ENCODE data around the gene POLD2.

POLD2 gene

GRCh38 chr7:44077681-44078091, 45.7 kb downstream of the POLD2 start:
- no peak for TF ChIP-seq CTCF (IDR thresholded peaks at IDR 0.05; ENCODE audit: borderline replicate concordance, control extremely low read depth, extremely low read depth, insufficient read depth, missing control alignments)
- no peak for DNase-seq (ENCODE audit: low spot score)
- in situ Hi-C loops (cut with MboI; ENCODE audit: low sequenced_read_pairs, unreplicated experiment) = no loop called here

- in situ Hi-C loops (cut with MboI; ENCODE audit: low sequenced_read_pairs, unreplicated experiment) = no loop called here
- no peak for TF ChIP-seq CTCF (IDR thresholded peaks at IDR 0.05; ENCODE audit: borderline replicate concordance, control extremely low read depth, extremely low read depth, insufficient read depth, missing control alignments)
Observed at GRCh38 chr7:44077061-44077460, 46.3 kb downstream of the POLD2 start.

GRCh38 chr7:44076101-44076895, 47.0 kb downstream of the POLD2 start:
- DNase-seq (ENCODE audit: low spot score) = no peak
- in situ Hi-C loops (cut with MboI; ENCODE audit: low sequenced_read_pairs, unreplicated experiment) = no loop called here

More at GRCh38 chr7:44077061-44077460, 46.3 kb downstream of the POLD2 start:
- DNase-seq (ENCODE audit: low spot score) = no peak

GRCh38 chr7:44075296-44076075, 47.9 kb downstream of the POLD2 start:
- in situ Hi-C loops (cut with MboI; ENCODE audit: low sequenced_read_pairs, unreplicated experiment) = no loop called here
- no peak for DNase-seq (ENCODE audit: low spot score)
- TF ChIP-seq CTCF (IDR thresholded peaks at IDR 0.05; ENCODE audit: borderline replicate concordance, control extremely low read depth, extremely low read depth, insufficient read depth, missing control alignments) = no peak

More at GRCh38 chr7:44076101-44076895, 47.0 kb downstream of the POLD2 start:
- no peak for TF ChIP-seq CTCF (IDR thresholded peaks at IDR 0.05; ENCODE audit: borderline replicate concordance, control extremely low read depth, extremely low read depth, insufficient read depth, missing control alignments)

GRCh38 chr7:44074349-44074695, 49.0 kb downstream of the POLD2 start:
- DNase-seq (ENCODE audit: low spot score) = no peak
- in situ Hi-C loops (cut with MboI; ENCODE audit: low sequenced_read_pairs, unreplicated experiment) = no loop called here
- TF ChIP-seq CTCF (IDR thresholded peaks at IDR 0.05; ENCODE audit: borderline replicate concordance, control extremely low read depth, extremely low read depth, insufficient read depth, missing control alignments) = no peak

- in situ Hi-C loops (cut with MboI; ENCODE audit: low sequenced_read_pairs, unreplicated experiment) = no loop called here
- TF ChIP-seq CTCF (IDR thresholded peaks at IDR 0.05; ENCODE audit: borderline replicate concordance, control extremely low read depth, extremely low read depth, insufficient read depth, missing control alignments) = no peak
- DNase-seq (ENCODE audit: low spot score) = peak; percentile 87
Observed at GRCh38 chr7:44073664-44074348, 49.5 kb downstream of the POLD2 start.
